Panc1 (cell line): ENCODE measurements around the gene PSIP1. TPM values are rescaled to one million over a fixed set of nuclear protein-coding genes. Genes with fewer than 3 reads are reported as not detected.

Source experiments
- ATAC-seq: fragments of 200-7000 bp; cut with Tn5 transposase; 2 replicates; pipeline ENCODE4 v1.9.1; 2020; ENCODE audit warnings: mild to moderate bottlenecking, moderate library complexity
- BruUV-seq: library from RNA; stranded (reverse); fragments of 400-500 nt; replicated peaks from 2 replicates; lab custom pipeline; 2021; lab: Mats Ljungman, UMichigan
- CTCF ChIA-PET: fragments of 300-600 bp; sonication (Branson Sonifier 250); formaldehyde crosslinking; loops from one replicate; lab custom pipeline; 2022; ENCODE audit warnings: antibody characterized with exemption; lab: Charles Lee
- POLR2A ChIA-PET: fragments of 300-600 bp; sonication (Branson Sonifier 250); formaldehyde crosslinking; loops from one replicate; lab custom pipeline; 2022; ENCODE audit warnings: antibody characterized with exemption; lab: Charles Lee
- DNase-seq: peaks from one replicate; pipeline ENCODE4 v3.0.0-alpha.2; 2010; ENCODE audit warnings: low read depth, low spot score
- H3K27ac ChIP-seq: 2 replicates; pipeline ENCODE4 v1.5.1; 2011; ENCODE audit warnings: mild to moderate bottlenecking, low read length, inconsistent platforms
- H3K27me3 ChIP-seq: fragments of 200-500 bp; sonication (Bioruptor generic); 2 replicates; pipeline ENCODE4 v1.6.0; 2014; ENCODE audit warnings: low read length, inconsistent platforms; ENCODE audit not compliant: control insufficient read depth, insufficient read depth
- H3K36me3 ChIP-seq: fragments of 200-500 bp; sonication (Bioruptor generic); 2 replicates; pipeline ENCODE4 v1.5.1; 2014; ENCODE audit warnings: inconsistent platforms, mild to moderate bottlenecking, low read length, moderate library complexity; ENCODE audit not compliant: control insufficient read depth, insufficient read depth
- H3K4me1 ChIP-seq: 2 replicates; pipeline ENCODE4 v1.5.1; 2011; ENCODE audit warnings: inconsistent platforms, mild to moderate bottlenecking, low read length, moderate library complexity; ENCODE audit not compliant: control insufficient read depth, insufficient read depth
- H3K4me3 ChIP-seq, 2 experiments: 2 replicates each; pipeline ENCODE4 v1.5.1; 2011 to 2012; ENCODE audit warnings: low read depth in 2 of 2, low read length in 2 of 2, mild to moderate bottlenecking in 2 of 2, inconsistent platforms in 1 of 2, moderate library complexity in 1 of 2
- H3K9me3 ChIP-seq: fragments of 200-500 bp; sonication (Bioruptor generic); 2 replicates; pipeline ENCODE4 v1.5.1; 2014; ENCODE audit warnings: low read depth, mild to moderate bottlenecking, inconsistent platforms, low read length, moderate library complexity; ENCODE audit not compliant: control insufficient read depth, insufficient read depth
- CTCF ChIP-seq: fragments of 450-650 bp; IDR thresholded peaks from 2 replicates; pipeline ENCODE4 v1.5.1; 2017; ENCODE audit warnings: mild to moderate bottlenecking
- POLR2AphosphoS5 ChIP-seq: IDR thresholded peaks from 2 replicates; pipeline ENCODE4 v1.6.1; 2012; ENCODE audit warnings: mild to moderate bottlenecking, low read depth, low read length, moderate library complexity
- SIN3A ChIP-seq: IDR thresholded peaks from 2 replicates; pipeline ENCODE4 v1.6.1; 2012; ENCODE audit warnings: low read depth, mild to moderate bottlenecking, low read length, moderate library complexity, borderline replicate concordance; ENCODE audit not compliant: insufficient read depth
- TCF7L2 ChIP-seq: IDR thresholded peaks from 2 replicates; pipeline ENCODE4 v1.6.1; 2011; ENCODE audit warnings: mild to moderate bottlenecking, low read depth, low read length, inconsistent platforms
- in situ Hi-C: cut with HindIII; loops from 2 replicates; pipeline ENCODE4 v1.10.0; 2016; ENCODE audit warnings: low sequenced_read_pairs, low pct_unique_long_range_greater_than_20kb
- intact Hi-C: fragments of 100-400 bp; cut with micrococcal nuclease; formaldehyde crosslinking; loops from one replicate; pipeline ENCODE4 v1.10.0; 2022; ENCODE audit not compliant: unreplicated experiment
- total RNA-seq: library from RNA; stranded (reverse); gene quantifications from one replicate; pipeline ENCODE4 v1.2.1, GENCODE V29; 2021; ENCODE audit not compliant: unreplicated experiment
- TF ChIP-seq, protein P1 (sequence below), 2 experiments: IDR thresholded peaks; 2 replicates each; pipeline ENCODE4 v1.6.1; 2011 to 2012; ENCODE audit warnings: low read depth in 2 of 2, control low read depth in 1 of 2, low read length in 1 of 2, mild to moderate bottlenecking in 1 of 2, moderate library complexity in 1 of 2; ENCODE audit not compliant: insufficient read depth in 1 of 2

PSIP1 gene
- total RNA-seq, 1 experiment from 2014 or later = 30.4 TPM

GRCh38 chr9:15513335-15513734, 2.6 kb upstream of the PSIP1 start:
- Histone ChIP-seq H3K4me3 (no peak overlapping the region), H3K27me3 (no peaks in the 10 kb centered on the region), H3K4me1 (no peaks in the 10 kb centered on the region), H3K9me3 (no peaks in the 10 kb centered on the region), H3K27ac (no peak overlapping the region), H3K36me3 (peaks cover 5% of the 10 kb centered on the region)
- no TSS peak for BruUV-seq
- ATAC-seq (no peak), DNase-seq (no peak)
- POLR2A ChIA-PET = interaction anchor here (0.6 kb wide), 1 partner anchor 22 kb away, joined by 4 read pairs; no protein-coding TSS in a partner anchor
- intact Hi-C loops (no loop called here), in situ Hi-C loops (no loop called here)
- TF ChIP-seq CTCF (no peak), SIN3A (no peak), TCF7L2 (no peak)
- CTCF ChIA-PET = no interaction called here

DNA sequence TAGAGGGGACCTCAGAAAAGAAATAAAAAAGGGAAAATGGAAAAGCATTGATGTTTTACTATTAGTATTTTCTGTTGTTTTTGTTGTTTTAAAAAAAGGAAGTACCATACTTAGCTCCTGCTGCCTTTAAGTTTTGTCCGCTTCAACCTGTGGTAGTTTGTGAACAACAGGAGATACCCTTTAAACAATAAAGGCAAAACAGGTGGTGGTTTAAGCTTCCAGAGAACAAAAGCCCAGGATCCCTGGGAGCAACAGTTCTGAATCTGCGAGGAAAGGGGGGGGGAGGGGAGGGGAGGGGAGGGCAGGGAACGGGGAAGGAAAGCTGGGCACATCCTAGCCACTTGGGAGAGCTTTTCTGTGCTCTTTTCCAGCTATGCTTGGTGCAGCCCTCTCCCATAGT, 2.1 kb upstream of the PSIP1 start:
- POLR2A ChIA-PET = interaction anchor here (0.6 kb wide), 1 partner anchor 22 kb away, joined by 4 read pairs; no protein-coding TSS in a partner anchor
- no TSS peak for BruUV-seq

DNA sequence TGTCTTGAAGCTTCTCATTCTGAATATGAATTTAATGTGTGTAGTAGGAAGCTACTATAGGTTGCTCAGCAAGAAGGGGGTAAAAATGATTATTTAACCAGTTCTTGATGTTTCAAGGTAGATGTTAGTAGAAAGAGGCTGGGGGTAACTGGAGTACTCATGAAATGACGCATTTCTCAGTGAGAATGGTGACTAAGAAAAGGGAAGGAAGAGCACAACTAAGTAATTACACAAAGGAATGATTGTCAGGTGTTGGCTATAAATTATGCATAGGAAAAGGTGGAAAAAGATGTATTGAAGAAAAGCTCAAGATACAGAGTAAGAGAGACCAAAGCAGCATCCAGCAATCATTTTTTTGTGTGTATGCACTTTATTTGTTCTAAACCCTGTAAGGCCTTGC, 1.4 kb upstream of the PSIP1 start:
- peaks cover 5% of the 10 kb centered on the region for H3K36me3 ChIP-seq
- H3K27me3 ChIP-seq = no peaks in the 10 kb centered on the region
- no peaks in the 10 kb centered on the region for H3K9me3 ChIP-seq
- CTCF ChIA-PET = no interaction called here
- no peak for TF ChIP-seq POLR2AphosphoS5
- TF ChIP-seq TCF7L2 = no peak
- TF ChIP-seq, protein P1, sequence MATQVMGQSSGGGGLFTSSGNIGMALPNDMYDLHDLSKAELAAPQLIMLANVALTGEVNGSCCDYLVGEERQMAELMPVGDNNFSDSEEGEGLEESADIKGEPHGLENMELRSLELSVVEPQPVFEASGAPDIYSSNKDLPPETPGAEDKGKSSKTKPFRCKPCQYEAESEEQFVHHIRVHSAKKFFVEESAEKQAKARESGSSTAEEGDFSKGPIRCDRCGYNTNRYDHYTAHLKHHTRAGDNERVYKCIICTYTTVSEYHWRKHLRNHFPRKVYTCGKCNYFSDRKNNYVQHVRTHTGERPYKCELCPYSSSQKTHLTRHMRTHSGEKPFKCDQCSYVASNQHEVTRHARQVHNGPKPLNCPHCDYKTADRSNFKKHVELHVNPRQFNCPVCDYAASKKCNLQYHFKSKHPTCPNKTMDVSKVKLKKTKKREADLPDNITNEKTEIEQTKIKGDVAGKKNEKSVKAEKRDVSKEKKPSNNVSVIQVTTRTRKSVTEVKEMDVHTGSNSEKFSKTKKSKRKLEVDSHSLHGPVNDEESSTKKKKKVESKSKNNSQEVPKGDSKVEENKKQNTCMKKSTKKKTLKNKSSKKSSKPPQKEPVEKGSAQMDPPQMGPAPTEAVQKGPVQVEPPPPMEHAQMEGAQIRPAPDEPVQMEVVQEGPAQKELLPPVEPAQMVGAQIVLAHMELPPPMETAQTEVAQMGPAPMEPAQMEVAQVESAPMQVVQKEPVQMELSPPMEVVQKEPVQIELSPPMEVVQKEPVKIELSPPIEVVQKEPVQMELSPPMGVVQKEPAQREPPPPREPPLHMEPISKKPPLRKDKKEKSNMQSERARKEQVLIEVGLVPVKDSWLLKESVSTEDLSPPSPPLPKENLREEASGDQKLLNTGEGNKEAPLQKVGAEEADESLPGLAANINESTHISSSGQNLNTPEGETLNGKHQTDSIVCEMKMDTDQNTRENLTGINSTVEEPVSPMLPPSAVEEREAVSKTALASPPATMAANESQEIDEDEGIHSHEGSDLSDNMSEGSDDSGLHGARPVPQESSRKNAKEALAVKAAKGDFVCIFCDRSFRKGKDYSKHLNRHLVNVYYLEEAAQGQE (IDR thresholded peaks at IDR 0.05; ENCODE audit: insufficient read depth in 1 of 2, low read depth in 2 of 2, low read length in 1 of 2) = no peak
- TF ChIP-seq CTCF = no peak
- no peak for TF ChIP-seq SIN3A
- H3K4me1 ChIP-seq = no peaks in the 10 kb centered on the region
- H3K4me3 ChIP-seq = no peak overlapping the region
- H3K27ac ChIP-seq = no peak overlapping the region
- no peak for ATAC-seq
- no TSS peak for BruUV-seq
- POLR2A ChIA-PET = no interaction called here
- DNase-seq = no peak
- intact Hi-C loops (no loop called here), in situ Hi-C loops (no loop called here)

More for the DNA sequence above, 2.1 kb upstream of the PSIP1 start:
- in situ Hi-C loops (no loop called here), intact Hi-C loops (no loop called here)
- no peaks in the 10 kb centered on the region for H3K9me3 ChIP-seq
- H3K4me3 ChIP-seq = no peak overlapping the region
- no peak for DNase-seq
- no peak for ATAC-seq
- H3K27me3 ChIP-seq = no peaks in the 10 kb centered on the region
- no peak overlapping the region for H3K27ac ChIP-seq
- H3K36me3 ChIP-seq = peaks cover 5% of the 10 kb centered on the region
- no peaks in the 10 kb centered on the region for H3K4me1 ChIP-seq
- CTCF ChIA-PET = no interaction called here
- TF ChIP-seq, protein P1 (IDR thresholded peaks at IDR 0.05; ENCODE audit: insufficient read depth in 1 of 2, low read depth in 2 of 2, low read length in 1 of 2) = no peak
